Aorta (tissue), 5 donors: ENCODE results near the gene KIF5C. TPM values are rescaled to one million over a fixed set of nuclear protein-coding genes. Genes with fewer than 3 reads are reported as not detected.

Source experiments
- ATAC-seq: fragments of 200-7000 bp; cut with Tn5 transposase; one replicate; pipeline ENCODE4 v1.9.1; 2022; ENCODE audit warnings: moderate library complexity; ENCODE audit not compliant: low FRiP score
- DNase-seq, 2 donors: peaks; one replicate each; pipeline ENCODE4 v3.0.0-alpha.2; 2020
- H3K27ac ChIP-seq, 2 donors: one replicate each; pipeline ENCODE4 v1.5.1; 2013; ENCODE audit warnings: low read length in 2 of 2, mild to moderate bottlenecking in 2 of 2, moderate library complexity in 2 of 2, control low read depth in 1 of 2, inconsistent platforms in 1 of 2, low read depth in 1 of 2
- H3K27me3 ChIP-seq, 2 donors: one replicate each; pipeline ENCODE4 v1.6.1; 2013; ENCODE audit warnings: control low read depth in 1 of 2, low read length in 1 of 2, mild to moderate bottlenecking in 1 of 2, moderate library complexity in 1 of 2; ENCODE audit not compliant: insufficient read depth in 2 of 2, control insufficient read depth in 1 of 2
- H3K36me3 ChIP-seq, 2 donors: one replicate each; pipeline ENCODE4 v1.6.1; 2013; ENCODE audit warnings: control low read depth in 1 of 2, low read length in 1 of 2, mild to moderate bottlenecking in 1 of 2; ENCODE audit not compliant: insufficient read depth in 2 of 2, control insufficient read depth in 1 of 2
- H3K4me1 ChIP-seq, 2 donors: one replicate each; pipeline ENCODE4 v1.6.1; 2013; ENCODE audit warnings: low read length in 2 of 2, control low read depth in 1 of 2, mild to moderate bottlenecking in 1 of 2, moderate library complexity in 1 of 2; ENCODE audit not compliant: insufficient read depth in 2 of 2, control insufficient read depth in 1 of 2
- H3K4me3 ChIP-seq, 2 donors: one replicate each; pipeline ENCODE4 v1.5.1; 2013; ENCODE audit warnings: low read length in 2 of 2, control low read depth in 1 of 2, mild to moderate bottlenecking in 1 of 2
- H3K9me3 ChIP-seq: one replicate; pipeline ENCODE4 v1.6.1; 2013; ENCODE audit warnings: mild to moderate bottlenecking, low read length; ENCODE audit not compliant: control insufficient read depth
- WGBS, 2 donors: extraction: QIAGEN DNeasy Blood & Tissue Kit; methylation state at CpG; one replicate each; pipeline ENCODE4 v1.1.7; 2013; 5-methylcytosine and 5-hydroxymethylcytosine counted together
- intact Hi-C, 2 donors: fragments of 100-400 bp; cut with DNase I; formaldehyde crosslinking; loops; one replicate each; pipeline versions ENCODE4 v1.14.2 to v1.15.0; 2022
- polyA plus RNA-seq, 2 donors: library from polyadenylated mRNA; stranded (reverse); fragments of 200-250 nt; gene quantifications; one replicate each; pipeline ENCODE4 v1.2.3, GENCODE V29; 2013
- total RNA-seq, 2 donors: library from RNA; stranded (reverse); fragmentation: NEBNext Ultra II Directional; extraction: Animal tissue kit (Norgen Biotek cat#: 25700); gene quantifications; one replicate each; pipeline ENCODE4 v1.2.1, GENCODE V29; 2021
- donor health status: healthy with polysubstance abuse.
- donor health status: Bipolar disorder and iron deficiency.
- donor health status: DM: no; HTN: no; CAD: no.
- donor health status: DM: no; HTN: no; CAD: no.
- donor health status: DM: yes; HTN: yes; CAD: no.

Gene KIF5C
- total and polyA plus RNA-seq, 4 donors: 1.5 to 3.4 (median 1.9) TPM

- ATAC-seq: peak; percentile 30
- no peak overlapping the region for H3K27ac ChIP-seq
- intact Hi-C loops: loop anchor here in 1 of 2 donors (10.0 kb wide), 2 partner anchors 434 to 1014 kb away; no protein-coding TSS in a partner anchor
- no peaks in the 10 kb centered on the region for H3K36me3 ChIP-seq
- H3K4me3 ChIP-seq: no peak overlapping the region
- WGBS, 2 donors: 96 to 97% methylated on average over 4 of the region's 4 CpGs
- H3K9me3 ChIP-seq: no peaks in the 10 kb centered on the region
- no peaks in the 10 kb centered on the region for H3K4me1 ChIP-seq
- no peak for DNase-seq
- no peaks in the 10 kb centered on the region for H3K27me3 ChIP-seq
These were observed 123.8 kb downstream of the KIF5C start for GRCh38 chr2:148998831-148999200.

- DNase-seq: no peak
- H3K27me3 ChIP-seq: no peaks in the 10 kb centered on the region
- H3K36me3 ChIP-seq: no peaks in the 10 kb centered on the region
- ATAC-seq: no peak
- 39 to 46% methylated on average over 7 of the region's 7 CpGs for WGBS, 2 donors
- H3K9me3 ChIP-seq: no peaks in the 10 kb centered on the region
- intact Hi-C loops: loop anchor here in 1 of 2 donors (10.0 kb wide), 2 partner anchors 435 to 1015 kb away; no protein-coding TSS in a partner anchor
- H3K27ac ChIP-seq: no peak overlapping the region
- H3K4me1 ChIP-seq: no peaks in the 10 kb centered on the region
- no peak overlapping the region for H3K4me3 ChIP-seq
These were observed 124.5 kb downstream of the KIF5C start for GRCh38 chr2:148999451-148999921.

- WGBS, 2 donors: 61 to 62% methylated on average over 6 of the region's 6 CpGs
- Histone ChIP-seq H3K36me3 (no peaks in the 10 kb centered on the region), H3K27ac (no peak overlapping the region), H3K27me3 (no peaks in the 10 kb centered on the region), H3K4me1 (no peaks in the 10 kb centered on the region), H3K4me3 (no peak overlapping the region), H3K9me3 (no peaks in the 10 kb centered on the region)
- DNase-seq (no peak), ATAC-seq (no peak)
- intact Hi-C loops: no loop called here
These were observed 125.3 kb downstream of the KIF5C start for GRCh38 chr2:149000158-149000938.

GRCh38 chr2:149001496-149001895, 126.5 kb downstream of the KIF5C start:
- no peak overlapping the region for H3K4me3 ChIP-seq
- 88 to 91% methylated on average over 7 of the region's 7 CpGs for WGBS, 2 donors
- DNase-seq (no peak), ATAC-seq (no peak)
- H3K27me3 ChIP-seq: no peaks in the 10 kb centered on the region
- H3K4me1 ChIP-seq: no peaks in the 10 kb centered on the region
- H3K27ac ChIP-seq: no peak overlapping the region
- intact Hi-C loops: no loop called here
- H3K9me3 ChIP-seq: no peaks in the 10 kb centered on the region
- no peaks in the 10 kb centered on the region for H3K36me3 ChIP-seq

DNA sequence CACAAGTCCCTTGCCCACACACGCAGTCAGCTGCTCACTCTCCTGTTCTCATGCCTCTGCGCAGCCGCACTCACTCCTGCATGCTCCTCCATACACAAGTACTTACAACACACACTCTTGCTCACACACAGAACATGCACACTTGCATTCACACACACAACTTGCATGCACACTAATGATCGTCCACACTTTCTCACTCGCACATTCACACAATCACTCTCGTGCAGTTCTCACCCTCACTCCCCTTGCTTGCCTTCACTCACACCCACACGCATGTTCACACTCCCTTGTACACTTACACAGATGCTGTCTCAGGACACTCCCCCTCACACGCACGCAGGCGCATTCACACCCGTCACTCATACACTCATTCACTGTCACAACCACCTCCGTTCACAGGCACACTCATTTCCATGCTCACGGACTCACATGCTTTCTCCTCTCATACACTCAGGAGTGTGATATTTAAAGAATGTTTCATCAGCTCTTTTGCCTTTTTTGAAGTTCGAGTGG, 127.4 kb downstream of the KIF5C start:
- no peak overlapping the region for H3K4me3 ChIP-seq
- H3K27ac ChIP-seq: no peak overlapping the region
- no peaks in the 10 kb centered on the region for H3K9me3 ChIP-seq
- no peaks in the 10 kb centered on the region for H3K4me1 ChIP-seq
- intact Hi-C loops: no loop called here
- no peaks in the 10 kb centered on the region for H3K27me3 ChIP-seq
- ATAC-seq (no peak), DNase-seq (no peak)
- 92 to 94% methylated on average over 14 of the region's 14 CpGs for WGBS, 2 donors
- H3K36me3 ChIP-seq: no peaks in the 10 kb centered on the region

DNA sequence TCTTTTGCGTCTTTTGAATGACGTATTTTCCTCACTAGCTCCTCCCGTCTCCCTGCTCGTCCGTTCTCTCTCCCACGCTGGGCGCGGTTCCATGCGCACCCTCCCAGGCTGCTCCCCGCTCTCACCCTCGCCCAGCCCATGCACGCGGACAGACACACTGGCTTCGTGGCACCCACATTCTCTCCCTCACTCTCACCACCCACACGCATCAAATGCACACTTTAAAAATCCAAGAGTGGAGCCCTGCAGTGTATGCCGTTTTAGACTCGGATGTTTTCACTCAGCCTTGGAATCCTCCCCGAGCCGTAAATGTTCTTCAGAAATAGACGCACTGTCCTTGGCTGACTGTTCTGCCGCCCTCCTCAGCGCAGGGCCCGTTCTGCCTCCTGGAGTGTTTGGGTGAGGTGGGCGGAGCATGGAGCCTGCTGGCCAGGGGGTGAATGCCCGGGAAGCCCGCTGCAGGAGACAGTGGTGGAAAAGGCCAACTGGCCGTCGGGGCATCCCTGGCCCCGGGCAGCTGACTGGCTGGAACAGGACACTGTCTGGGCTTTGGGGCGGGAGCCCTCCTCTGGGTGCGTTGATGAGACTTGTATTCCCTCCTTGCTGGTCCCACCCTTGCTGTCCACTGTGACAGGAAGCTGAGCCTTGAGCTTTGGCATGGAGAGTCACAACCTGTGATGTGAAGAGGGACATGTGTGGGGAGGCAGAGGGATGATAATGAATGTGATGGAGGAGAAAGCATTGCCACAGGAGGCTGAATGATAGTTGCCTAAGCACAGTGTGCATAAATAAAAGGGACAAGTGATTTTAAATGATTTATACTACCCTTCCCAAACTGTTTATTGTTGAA, 128.1 kb downstream of the KIF5C start:
- DNase-seq (no peak), ATAC-seq (no peak)
- no peaks in the 10 kb centered on the region for H3K4me1 ChIP-seq
- 94 to 95% methylated on average over 31 of the region's 31 CpGs for WGBS, 2 donors
- no peak overlapping the region for H3K4me3 ChIP-seq
- no peaks in the 10 kb centered on the region for H3K9me3 ChIP-seq
- H3K27ac ChIP-seq: no peak overlapping the region
- no peaks in the 10 kb centered on the region for H3K36me3 ChIP-seq
- no peaks in the 10 kb centered on the region for H3K27me3 ChIP-seq
- intact Hi-C loops: no loop called here

- Histone ChIP-seq H3K27me3 (no peaks in the 10 kb centered on the region), H3K4me1 (no peaks in the 10 kb centered on the region), H3K36me3 (no peaks in the 10 kb centered on the region), H3K27ac (no peak overlapping the region), H3K9me3 (no peaks in the 10 kb centered on the region), H3K4me3 (no peak overlapping the region)
- ATAC-seq (no peak), DNase-seq (no peak)
- WGBS, 2 donors: 92 to 94% methylated on average over 3 of the region's 3 CpGs
- intact Hi-C loops: no loop called here
These were observed 129.8 kb downstream of the KIF5C start for GRCh38 chr2:149004836-149005235.

DNA sequence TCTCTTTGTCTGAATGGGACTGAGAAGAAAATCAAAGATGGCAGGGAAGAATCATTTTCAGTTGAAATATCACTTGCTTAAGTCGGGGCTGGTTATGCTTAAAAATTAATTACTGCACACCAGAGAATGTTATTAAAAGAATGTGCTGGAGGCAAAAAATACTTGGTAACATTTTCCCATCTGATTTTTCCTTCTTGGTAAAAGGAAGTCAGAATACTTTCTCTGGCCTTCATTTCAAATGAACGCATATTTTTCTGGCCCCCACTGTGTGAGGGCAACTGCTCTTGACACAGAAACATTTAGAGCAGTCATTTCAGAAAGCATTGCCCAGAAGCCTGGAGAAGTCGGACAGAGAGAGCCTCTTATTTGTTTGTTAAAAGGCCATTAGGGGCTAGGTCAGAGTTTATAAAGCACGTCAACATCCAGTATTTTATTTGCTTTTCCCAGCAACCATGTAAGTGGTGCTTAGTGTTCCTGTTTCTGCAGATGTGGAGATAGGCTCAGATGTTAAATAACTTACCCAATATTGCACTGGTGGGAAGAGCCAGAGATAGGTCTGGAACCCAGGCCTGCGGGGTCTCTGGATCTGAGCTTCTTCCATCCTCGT, 130.5 kb downstream of the KIF5C start:
- Histone ChIP-seq H3K4me1 (no peaks in the 10 kb centered on the region), H3K9me3 (no peaks in the 10 kb centered on the region), H3K36me3 (no peaks in the 10 kb centered on the region), H3K4me3 (no peak overlapping the region), H3K27ac (no peak overlapping the region), H3K27me3 (no peaks in the 10 kb centered on the region)
- intact Hi-C loops: no loop called here
- ATAC-seq (no peak), DNase-seq (no peak)
- 66 to 70% methylated on average over 6 of the region's 6 CpGs for WGBS, 2 donors
